Keratinocyte (primary cell): Measurements from ENCODE around the gene CACNG5. TPM values are rescaled to one million over a fixed set of nuclear protein-coding genes. Genes with fewer than 3 reads are reported as not detected.

Experiments used
- DNase-seq: peaks from one replicate; pipeline ENCODE4 v3.0.0-alpha.2; 2011; ENCODE audit warnings: low read depth, missing footprints, low spot score
- FAIRE-seq: peaks from 2 replicates; lab custom pipeline; 2011; peaks lifted over from hg19 to GRCh38; lab: Jason Lieb, UNC
- H2AFZ ChIP-seq: 2 replicates; pipeline ENCODE4 v1.6.0; 2012; ENCODE audit warnings: low read length, control low read depth, inconsistent platforms; ENCODE audit not compliant: control insufficient read depth
- H3K27ac ChIP-seq: 2 replicates; pipeline ENCODE4 v1.5.1; 2011; ENCODE audit warnings: low read length; ENCODE audit not compliant: control insufficient read depth, insufficient read depth
- H3K27me3 ChIP-seq: 3 replicates; pipeline ENCODE4 v1.6.0; 2011; ENCODE audit warnings: low read length; ENCODE audit not compliant: control insufficient read depth, insufficient read depth; ENCODE audit errors: extremely low read depth
- H3K36me3 ChIP-seq, 2 experiments: 2 replicates in 1 of 2; 3 replicates in 1 of 2; pipeline ENCODE4 v1.5.1; 2011; ENCODE audit warnings: low read length in 2 of 2, mild to moderate bottlenecking in 1 of 2; ENCODE audit not compliant: control insufficient read depth in 2 of 2, insufficient read depth in 2 of 2; ENCODE audit errors: extremely low read depth in 1 of 2
- H3K4me1 ChIP-seq: 3 replicates; pipeline ENCODE4 v1.5.1; 2011; ENCODE audit warnings: low read length; ENCODE audit not compliant: control insufficient read depth, insufficient read depth; ENCODE audit errors: extremely low read depth
- H3K4me2 ChIP-seq: 3 replicates; pipeline ENCODE4 v1.6.0; 2011; ENCODE audit warnings: low read depth, low read length; ENCODE audit not compliant: control insufficient read depth, insufficient read depth; ENCODE audit errors: extremely low read depth
- H3K4me3 ChIP-seq, 3 experiments: fragments of 200-600 bp in 1 of 3; sonication (generic) in 1 of 3; 2 replicates in 2 of 3; 3 replicates in 1 of 3; pipeline ENCODE4 v1.5.1; 2011 to 2016; ENCODE audit warnings: low read length in 3 of 3, mild to moderate bottlenecking in 3 of 3, control low read depth in 2 of 3, inconsistent platforms in 1 of 3, low read depth in 1 of 3, mixed read lengths in 1 of 3, mixed run types in 1 of 3, moderate library complexity in 1 of 3; ENCODE audit not compliant: control insufficient read depth in 2 of 3, insufficient read depth in 2 of 3; ENCODE audit errors: extremely low read depth in 1 of 3
- H3K79me2 ChIP-seq: 2 replicates; pipeline ENCODE4 v1.6.0; 2012; ENCODE audit warnings: low read length; ENCODE audit not compliant: control insufficient read depth, insufficient read depth
- H3K9ac ChIP-seq: 3 replicates; pipeline ENCODE4 v1.6.0; 2011; ENCODE audit warnings: low read length; ENCODE audit not compliant: control insufficient read depth, insufficient read depth; ENCODE audit errors: extremely low read depth
- H3K9me1 ChIP-seq: 3 replicates; pipeline ENCODE4 v1.6.0; 2011; ENCODE audit warnings: low read length; ENCODE audit not compliant: control insufficient read depth, insufficient read depth; ENCODE audit errors: extremely low read depth
- H3K9me3 ChIP-seq: 2 replicates; pipeline ENCODE4 v1.5.1; 2012; ENCODE audit warnings: low read depth, low read length; ENCODE audit not compliant: control insufficient read depth
- H4K20me1 ChIP-seq: 3 replicates; pipeline ENCODE4 v1.6.0; 2011; ENCODE audit warnings: low read length; ENCODE audit not compliant: control insufficient read depth, insufficient read depth; ENCODE audit errors: extremely low read depth
- EZH2 ChIP-seq: IDR thresholded peaks from one replicate; pipeline ENCODE4 v1.6.1; 2012; ENCODE audit warnings: inconsistent platforms, mild to moderate bottlenecking, low read length, moderate library complexity
- dilution Hi-C: fragments of 300-500 bp; cut with MboI; formaldehyde crosslinking; loops from one replicate; pipeline ENCODE4 v1.7.0; 2020; ENCODE audit warnings: low sequenced_read_pairs; ENCODE audit not compliant: extremely low pct_ligation_motif_present
- polyA plus RNA-seq, 5 experiments: library from polyadenylated mRNA; depleted of rRNA in 3 of 5; stranded (reverse) in 3 of 5; stranded (forward) in 1 of 5; unstranded in 1 of 5; fragments of >200 nt; gene quantifications; 1 replicate in 1 of 5; 2 replicates in 3 of 5; 3 replicates in 1 of 5; pipeline versions ENCODE4 v1.2.1 to v1.2.3, GENCODE V29; 2011 to 2012; ENCODE audit warnings: missing spikeins in 2 of 5, low read depth in 1 of 5, low replicate concordance in 1 of 5
- TF ChIP-seq, protein P1 (sequence below), 3 experiments: IDR thresholded peaks in 1 of 3; conservative IDR thresholded peaks in 1 of 3; optimal IDR thresholded peaks in 1 of 3; 2 replicates in 2 of 3; 3 replicates in 1 of 3; pipeline versions ENCODE3 to v1.5.1; 2011; ENCODE audit warnings: low read length in 3 of 3, mild to moderate bottlenecking in 3 of 3, moderate library complexity in 2 of 3, control low read depth in 1 of 3, inconsistent platforms in 1 of 3; ENCODE audit not compliant: insufficient read depth in 2 of 3; ENCODE audit errors: extremely low read depth in 1 of 3

Gene CACNG5
- polyA plus RNA-seq, 1 donor (not counting 4 experiments of a cell fraction or from before 2014, with no cell fraction given): not detected

DNA sequence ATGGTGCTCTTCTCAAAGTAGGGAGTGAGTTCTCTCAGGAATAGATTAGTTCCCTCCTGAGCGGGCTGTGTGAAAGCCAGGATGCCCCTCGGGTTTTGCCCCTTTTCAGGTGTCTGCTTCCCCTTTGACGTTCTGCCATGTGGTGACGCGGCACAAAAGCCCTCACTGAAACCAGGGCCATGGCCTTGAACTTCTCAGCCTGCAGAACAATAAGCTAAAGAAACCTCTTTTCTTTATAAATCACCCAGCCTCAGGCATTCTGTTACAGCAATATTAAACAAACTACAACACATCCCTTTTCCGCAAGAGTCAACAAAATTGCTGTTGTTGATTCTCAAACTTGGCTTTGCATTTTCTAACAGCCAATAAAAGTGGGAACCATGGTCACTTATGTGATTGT, 15.5 kb upstream of the CACNG5 start:
- Histone ChIP-seq H3K79me2 (no peaks in the 10 kb centered on the region), H4K20me1 (no peaks in the 10 kb centered on the region), H3K27ac (no peak overlapping the region), H3K36me3 (no peaks in the 10 kb centered on the region), H3K4me3 (no peak overlapping the region), H3K9me3 (no peaks in the 10 kb centered on the region), H2AFZ (no peak overlapping the region), H3K4me1 (no peaks in the 10 kb centered on the region), H3K9me1 (no peaks in the 10 kb centered on the region), H3K27me3 (peaks cover 2% of the 10 kb centered on the region), H3K4me2 (no peak overlapping the region), H3K9ac (no peak overlapping the region)
- DNase-seq (no peak), FAIRE-seq (no peak)
- dilution Hi-C loops: no loop called here
- TF ChIP-seq, protein P1, sequence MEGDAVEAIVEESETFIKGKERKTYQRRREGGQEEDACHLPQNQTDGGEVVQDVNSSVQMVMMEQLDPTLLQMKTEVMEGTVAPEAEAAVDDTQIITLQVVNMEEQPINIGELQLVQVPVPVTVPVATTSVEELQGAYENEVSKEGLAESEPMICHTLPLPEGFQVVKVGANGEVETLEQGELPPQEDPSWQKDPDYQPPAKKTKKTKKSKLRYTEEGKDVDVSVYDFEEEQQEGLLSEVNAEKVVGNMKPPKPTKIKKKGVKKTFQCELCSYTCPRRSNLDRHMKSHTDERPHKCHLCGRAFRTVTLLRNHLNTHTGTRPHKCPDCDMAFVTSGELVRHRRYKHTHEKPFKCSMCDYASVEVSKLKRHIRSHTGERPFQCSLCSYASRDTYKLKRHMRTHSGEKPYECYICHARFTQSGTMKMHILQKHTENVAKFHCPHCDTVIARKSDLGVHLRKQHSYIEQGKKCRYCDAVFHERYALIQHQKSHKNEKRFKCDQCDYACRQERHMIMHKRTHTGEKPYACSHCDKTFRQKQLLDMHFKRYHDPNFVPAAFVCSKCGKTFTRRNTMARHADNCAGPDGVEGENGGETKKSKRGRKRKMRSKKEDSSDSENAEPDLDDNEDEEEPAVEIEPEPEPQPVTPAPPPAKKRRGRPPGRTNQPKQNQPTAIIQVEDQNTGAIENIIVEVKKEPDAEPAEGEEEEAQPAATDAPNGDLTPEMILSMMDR (optimal IDR thresholded peaks at IDR 0.05 in 1 of 3, IDR thresholded peaks at IDR 0.05 in 1 of 3, conservative IDR thresholded peaks at IDR 0.05 in 1 of 3; ENCODE audit: extremely low read depth in 1 of 3, insufficient read depth in 2 of 3, low read length in 3 of 3): no peak
- no peak for TF ChIP-seq EZH2

- no peak for FAIRE-seq
- Histone ChIP-seq H3K79me2 (no peaks in the 10 kb centered on the region), H3K27me3 (peaks cover 2% of the 10 kb centered on the region), H3K36me3 (no peaks in the 10 kb centered on the region), H4K20me1 (no peaks in the 10 kb centered on the region), H3K9me3 (no peaks in the 10 kb centered on the region), H3K4me3 (no peak overlapping the region), H3K9me1 (no peaks in the 10 kb centered on the region), H3K27ac (no peak overlapping the region), H2AFZ (no peak overlapping the region), H3K9ac (no peak overlapping the region), H3K4me2 (no peak overlapping the region), H3K4me1 (no peaks in the 10 kb centered on the region)
- TF ChIP-seq, protein P1 (optimal IDR thresholded peaks at IDR 0.05 in 1 of 3, IDR thresholded peaks at IDR 0.05 in 1 of 3, conservative IDR thresholded peaks at IDR 0.05 in 1 of 3; ENCODE audit: extremely low read depth in 1 of 3, insufficient read depth in 2 of 3, low read length in 3 of 3): no peak
- no peak for TF ChIP-seq EZH2
- DNase-seq: no peak
- dilution Hi-C loops: no loop called here
Observed at GRCh38 chr17:66822009-66822408, 12.9 kb upstream of the CACNG5 start.
